Measurements from ENCODE around the gene DNM3.

GRCh38 chr1:172328266-172328665 lies 487.0 kb downstream of the DNM3 start:
- TF ChIP-seq CTCF (conservative IDR thresholded peaks at IDR 0.05 in 1 of 2, IDR thresholded peaks at IDR 0.05 in 1 of 2; ENCODE audit: extremely low read depth in 1 of 2, insufficient read depth in 1 of 2, low read depth in 1 of 2, low read length in 2 of 2) (no peak), EZH2 (IDR thresholded peaks at IDR 0.05; ENCODE audit: borderline replicate concordance, low read length) (no peak)
